Erythroblast (primary cell): ENCODE results near the gene MBD3L4.
"Not testable (repeated sequence)": the region's sequence is repeated elsewhere in the genome, so short reads cannot be mapped to it uniquely, and the experiment has no call there.

Experiments used
- GATA1 ChIP-seq: IDR thresholded peaks from 2 replicates; pipeline ENCODE4 v1.6.1; 2011; ENCODE audit warnings: low read depth, mild to moderate bottlenecking, control low read depth, low read length, moderate library complexity
- POLR2A ChIP-seq: IDR thresholded peaks from 2 replicates; pipeline ENCODE4 v1.6.1; 2011; ENCODE audit warnings: mild to moderate bottlenecking, low read length

GRCh38 chr19:7030278-7030677 lies 9.7 kb downstream of the MBD3L4 start, which contains the start of gene MBD3L5:
- TF ChIP-seq POLR2A, GATA1: not testable (repeated sequence)
